Measurements from ENCODE around the gene UBXN4.

- TF ChIP-seq ATF3 (IDR thresholded peaks at IDR 0.05): no peak
- no peak for TF ChIP-seq CTCF (IDR thresholded peaks at IDR 0.05 in 2 of 3, conservative IDR thresholded peaks at IDR 0.05 in 1 of 3; ENCODE audit: borderline replicate concordance in 1 of 3, insufficient read depth in 1 of 3, low read depth in 2 of 3, low read length in 2 of 3)
- no peak for TF ChIP-seq POLR2A (IDR thresholded peaks at IDR 0.05; ENCODE audit: borderline replicate concordance, extremely low read depth, insufficient read depth, insufficient read length)
- TF ChIP-seq ZFX (IDR thresholded peaks at IDR 0.05): no peak
- TF ChIP-seq SP1 (IDR thresholded peaks at IDR 0.05; ENCODE audit: low read depth): no peak
Measured at GRCh38 chr2:135762530-135762929, 20.9 kb downstream of the UBXN4 start.
